Skeletal muscle satellite cell (primary cell): ENCODE measurements around the gene COG3. TPM values are rescaled to one million over a fixed set of nuclear protein-coding genes. Genes with fewer than 3 reads are reported as not detected.

Experiments used
- H3K27me3 ChIP-seq: 2 replicates; pipeline ENCODE4 v1.7.0; 2013; ENCODE audit warnings: low read length; ENCODE audit not compliant: control insufficient read depth, insufficient read depth
- H3K36me3 ChIP-seq: 2 replicates; pipeline ENCODE4 v1.7.0; 2013; ENCODE audit warnings: mild to moderate bottlenecking, control low read depth, low read length; ENCODE audit not compliant: insufficient read depth
- H3K4me1 ChIP-seq: 2 replicates; pipeline ENCODE4 v1.7.0; 2013; ENCODE audit warnings: low read length; ENCODE audit not compliant: control insufficient read depth, insufficient read depth
- H3K4me2 ChIP-seq: 2 replicates; pipeline ENCODE4 v1.7.0; 2013; ENCODE audit warnings: mild to moderate bottlenecking, low read length
- H3K4me3 ChIP-seq: 2 replicates; pipeline ENCODE4 v1.7.0; 2013; ENCODE audit warnings: low read length
- H3K9ac ChIP-seq: 2 replicates; pipeline ENCODE4 v1.7.0; 2013; ENCODE audit warnings: mild to moderate bottlenecking, low read depth, low read length, moderate library complexity
- H3K9me3 ChIP-seq: replicated peaks from 2 replicates; pipeline ENCODE4 v1.7.0; 2013; ENCODE audit warnings: mild to moderate bottlenecking, control low read depth, low read length
- small RNA-seq: library from RNA; depleted of rRNA; stranded (forward); fragments of <200 nt; gene quantifications from one replicate; pipeline ENCODE3, GENCODE V24; 2012

COG3 gene

GRCh38 chr13:45564133-45564776 is 99.5 kb downstream of the COG3 start:
- Histone ChIP-seq H3K27me3 (peaks cover 50% of the 10 kb centered on the region), H3K36me3 (no peaks in the 10 kb centered on the region), H3K4me3 (no peak overlapping the region), H3K4me2 (no peak overlapping the region), H3K9me3 (no peaks in the 10 kb centered on the region), H3K9ac (no peak overlapping the region), H3K4me1 (peaks cover 3% of the 10 kb centered on the region)

- Histone ChIP-seq H3K4me2 (no peak overlapping the region), H3K36me3 (no peaks in the 10 kb centered on the region), H3K4me1 (peaks cover 3% of the 10 kb centered on the region), H3K9me3 (no peaks in the 10 kb centered on the region), H3K4me3 (no peak overlapping the region), H3K9ac (no peak overlapping the region), H3K27me3 (peaks cover 55% of the 10 kb centered on the region)
Observed at GRCh38 chr13:45565331-45565730, 100.6 kb downstream of the COG3 start.

GRCh38 chr13:45575146-45575829 is 110.5 kb downstream of the COG3 start:
- no peak overlapping the region for H3K9ac ChIP-seq
- H3K9me3 ChIP-seq: no peaks in the 10 kb centered on the region
- H3K4me1 ChIP-seq: no peaks in the 10 kb centered on the region

GRCh38 chr13:45575830-45576180 is 111.1 kb downstream of the COG3 start:
- Histone ChIP-seq H3K4me3 (no peak overlapping the region), H3K36me3 (no peaks in the 10 kb centered on the region), H3K4me2 (no peak overlapping the region), H3K9ac (no peak overlapping the region), H3K9me3 (no peaks in the 10 kb centered on the region), H3K27me3 (peaks cover 59% of the 10 kb centered on the region), H3K4me1 (no peaks in the 10 kb centered on the region)

More at GRCh38 chr13:45575146-45575829, 110.5 kb downstream of the COG3 start:
- Histone ChIP-seq H3K27me3 (peaks cover 64% of the 10 kb centered on the region), H3K36me3 (no peaks in the 10 kb centered on the region), H3K4me2 (no peak overlapping the region), H3K4me3 (no peak overlapping the region)

- Histone ChIP-seq H3K4me2 (no peak overlapping the region), H3K9ac (no peak overlapping the region), H3K9me3 (no peaks in the 10 kb centered on the region), H3K4me1 (no peaks in the 10 kb centered on the region), H3K27me3 (peaks cover 53% of the 10 kb centered on the region), H3K4me3 (no peak overlapping the region), H3K36me3 (no peaks in the 10 kb centered on the region)
Observed at GRCh38 chr13:45576466-45576865, 111.7 kb downstream of the COG3 start.

GRCh38 chr13:45582408-45583076 is 117.8 kb downstream of the COG3 start:
- H3K9me3 ChIP-seq: no peaks in the 10 kb centered on the region
- H3K27me3 ChIP-seq: peaks cover 45% of the 10 kb centered on the region
- no peak overlapping the region for H3K9ac ChIP-seq
- no peaks in the 10 kb centered on the region for H3K4me1 ChIP-seq
- no peak overlapping the region for H3K4me2 ChIP-seq
- H3K36me3 ChIP-seq: no peaks in the 10 kb centered on the region
- H3K4me3 ChIP-seq: no peak overlapping the region

- Histone ChIP-seq H3K27me3 (peaks cover 35% of the 10 kb centered on the region), H3K36me3 (no peaks in the 10 kb centered on the region), H3K9me3 (no peaks in the 10 kb centered on the region), H3K4me2 (no peak overlapping the region), H3K9ac (no peak overlapping the region), H3K4me3 (no peak overlapping the region), H3K4me1 (no peaks in the 10 kb centered on the region)
Observed at GRCh38 chr13:45584816-45585215, 120.1 kb downstream of the COG3 start.

Small RNA genes within 50 kb of the gene (small RNA-seq; reads per million reads assigned to genes)
- gene RNA5SP27 (not detected), gene TIMM9P3 (not detected)
